Measurements from ENCODE around the gene NGF.

The NGF gene

GRCh38 chr1:115288591-115289198, 49.4 kb downstream of the NGF start:
- TF ChIP-seq CTCF (conservative IDR thresholded peaks at IDR 0.05) (no peak), ZFX (IDR thresholded peaks at IDR 0.05) (no peak)
- H3K27ac ChIP-seq, result no peak overlapping the region

GRCh38 chr1:115286431-115287205, 51.4 kb downstream of the NGF start:
- TF ChIP-seq CTCF (conservative IDR thresholded peaks at IDR 0.05) (no peak), ZFX (IDR thresholded peaks at IDR 0.05) (no peak)

DNA sequence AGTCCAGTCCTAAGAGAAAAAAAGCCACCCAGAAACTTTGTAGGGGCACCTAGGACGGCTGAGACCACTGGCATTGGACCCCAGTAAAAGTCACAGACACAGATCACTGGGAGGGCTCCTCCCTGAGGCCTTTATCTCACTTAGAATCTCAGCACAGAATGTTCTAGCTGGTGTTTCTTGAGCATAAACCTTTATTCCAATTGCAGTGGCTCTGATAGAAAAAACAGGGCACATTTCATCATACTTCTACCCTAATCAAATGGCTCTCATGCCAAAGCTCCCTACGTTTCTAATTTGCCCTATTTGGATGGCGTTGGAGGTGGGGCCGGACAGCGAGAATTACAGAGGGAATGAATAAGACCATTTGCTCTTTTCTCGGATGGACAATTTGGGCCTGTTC, 53.8 kb downstream of the NGF start:
- no peak overlapping the region for H3K27ac ChIP-seq
- no peak for TF ChIP-seq ZFX (IDR thresholded peaks at IDR 0.05)
- TF ChIP-seq CTCF (conservative IDR thresholded peaks at IDR 0.05), result no peak

More at GRCh38 chr1:115286431-115287205, 51.4 kb downstream of the NGF start:
- no peak overlapping the region for H3K27ac ChIP-seq

DNA sequence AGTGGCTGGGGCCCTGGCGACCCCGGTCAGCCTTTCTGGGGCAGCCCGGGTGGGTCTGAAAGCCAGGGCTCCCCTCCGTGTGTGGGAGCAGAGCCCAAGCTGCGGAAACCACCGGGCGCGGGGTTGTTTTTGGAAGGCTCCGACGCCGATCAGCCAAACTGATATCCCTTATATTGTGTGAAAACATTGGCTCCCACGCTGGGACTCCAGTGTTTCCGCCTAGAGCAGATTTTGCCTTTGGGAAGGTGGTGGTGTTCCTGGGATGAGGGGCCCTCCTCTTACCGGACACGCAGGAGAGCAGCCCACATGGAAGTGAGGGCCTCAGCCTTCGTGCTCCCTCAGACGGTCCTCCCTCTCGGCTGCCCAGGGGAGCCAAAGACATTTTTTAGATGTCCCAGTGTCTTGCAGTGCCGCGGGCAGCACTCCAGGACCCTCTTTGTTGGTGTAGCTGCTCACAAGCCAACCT, 54.3 kb downstream of the NGF start:
- TF ChIP-seq CTCF (conservative IDR thresholded peaks at IDR 0.05) (no peak), ZFX (IDR thresholded peaks at IDR 0.05) (no peak)
- H3K27ac ChIP-seq, result no peak overlapping the region

DNA sequence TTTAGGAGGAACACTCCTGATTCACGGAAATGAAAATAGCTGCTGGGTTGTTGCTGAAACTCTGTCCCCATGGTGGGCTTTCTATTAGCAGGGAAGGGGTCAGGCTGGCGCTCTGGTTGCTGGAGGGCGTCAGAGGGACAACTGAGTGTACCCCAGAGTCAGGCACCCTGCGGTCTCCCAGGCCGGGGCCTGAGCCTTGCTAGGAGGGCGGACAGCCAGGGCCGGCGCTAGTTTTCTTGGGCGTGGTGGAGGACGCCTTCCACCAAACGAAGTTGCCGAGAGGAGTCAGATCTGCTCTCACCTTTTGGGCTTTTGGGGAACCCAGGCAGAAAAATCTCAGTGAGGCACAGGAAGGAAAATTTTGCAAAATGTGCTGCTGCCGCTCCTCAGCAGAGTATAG, 54.8 kb downstream of the NGF start:
- H3K27ac ChIP-seq, result no peak overlapping the region
- TF ChIP-seq ZFX (IDR thresholded peaks at IDR 0.05) (no peak), CTCF (conservative IDR thresholded peaks at IDR 0.05) (no peak)

DNA sequence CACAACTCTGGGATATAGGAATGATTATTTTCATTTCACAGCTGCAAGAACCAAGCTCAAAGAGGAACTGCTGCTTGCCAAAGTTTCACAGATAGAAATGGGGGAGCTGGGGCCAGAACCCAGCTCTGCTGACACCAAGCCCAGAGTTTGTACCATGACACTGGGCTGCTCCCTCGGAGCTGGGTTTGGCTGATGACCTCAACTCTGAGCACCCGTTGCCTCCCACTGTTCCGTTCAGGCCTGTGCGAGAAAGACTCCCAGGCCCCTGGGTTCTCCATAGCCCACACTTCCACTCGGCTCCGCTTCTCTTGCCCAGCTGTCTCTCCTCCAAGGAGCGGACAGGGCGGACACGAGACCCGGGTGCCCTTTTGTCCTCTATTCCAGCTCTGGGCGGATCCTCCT, 55.2 kb downstream of the NGF start:
- TF ChIP-seq ZFX (IDR thresholded peaks at IDR 0.05) (no peak), CTCF (conservative IDR thresholded peaks at IDR 0.05) (no peak)
- H3K27ac ChIP-seq, result no peak overlapping the region

- no peak overlapping the region for H3K27ac ChIP-seq
- TF ChIP-seq ZFX (IDR thresholded peaks at IDR 0.05) (no peak), CTCF (conservative IDR thresholded peaks at IDR 0.05) (no peak)
Measured at GRCh38 chr1:115281143-115281542, 56.9 kb downstream of the NGF start.
